ENCODE data around the gene OASL.

- TF ChIP-seq CTCF (IDR thresholded peaks at IDR 0.05), result no peak
- TF ChIP-seq EP300 (IDR thresholded peaks at IDR 0.05), result no peak
Measured at GRCh38 chr12:121036810-121037326, 2.2 kb downstream of the OASL start.

Data from tibial nerve (tissue), 4 donors.